Suprapubic skin (tissue), 3 donors: ENCODE results near the gene ANO9.

Source experiments
- EP300 ChIP-seq: sonication (generic); formaldehyde crosslinking; IDR thresholded peaks from one replicate; pipeline ENCODE4 v1.6.1; 2017; ENCODE audit warnings: antibody characterized with exemption
- TF ChIP-seq, protein P1 (sequence below), 2 donors: fragments of 200-600 bp in 1 of 2; fragments of 450-650 bp in 1 of 2; sonication (generic) in 1 of 2; IDR thresholded peaks; one replicate each; pipeline ENCODE4 v1.5.1; 2016 to 2019; ENCODE audit warnings: antibody characterized with exemption in 2 of 2, mild to moderate bottlenecking in 1 of 2, moderate library complexity in 1 of 2

DNA sequence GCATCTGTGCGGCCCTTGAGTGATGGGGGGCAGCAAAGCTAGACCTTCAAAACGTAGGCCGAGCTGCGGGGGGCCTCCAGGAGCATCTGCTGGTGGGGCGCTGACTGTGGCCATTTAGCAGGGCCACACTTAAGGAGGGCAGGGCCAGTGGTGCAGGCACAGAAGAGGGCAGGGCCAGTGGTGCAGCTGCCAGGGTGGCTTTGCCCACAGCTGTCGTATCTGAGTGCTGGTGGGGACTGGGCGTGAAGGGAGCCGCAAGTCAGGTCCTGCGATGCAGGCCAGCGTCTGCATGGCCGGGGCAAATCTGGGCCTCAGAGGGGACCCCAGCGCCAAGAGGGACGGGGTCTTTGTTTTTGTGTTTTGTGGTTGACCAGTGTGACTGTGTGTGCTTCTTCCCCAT lies 37.5 kb upstream of the ANO9 start:
- TF ChIP-seq, protein P1, sequence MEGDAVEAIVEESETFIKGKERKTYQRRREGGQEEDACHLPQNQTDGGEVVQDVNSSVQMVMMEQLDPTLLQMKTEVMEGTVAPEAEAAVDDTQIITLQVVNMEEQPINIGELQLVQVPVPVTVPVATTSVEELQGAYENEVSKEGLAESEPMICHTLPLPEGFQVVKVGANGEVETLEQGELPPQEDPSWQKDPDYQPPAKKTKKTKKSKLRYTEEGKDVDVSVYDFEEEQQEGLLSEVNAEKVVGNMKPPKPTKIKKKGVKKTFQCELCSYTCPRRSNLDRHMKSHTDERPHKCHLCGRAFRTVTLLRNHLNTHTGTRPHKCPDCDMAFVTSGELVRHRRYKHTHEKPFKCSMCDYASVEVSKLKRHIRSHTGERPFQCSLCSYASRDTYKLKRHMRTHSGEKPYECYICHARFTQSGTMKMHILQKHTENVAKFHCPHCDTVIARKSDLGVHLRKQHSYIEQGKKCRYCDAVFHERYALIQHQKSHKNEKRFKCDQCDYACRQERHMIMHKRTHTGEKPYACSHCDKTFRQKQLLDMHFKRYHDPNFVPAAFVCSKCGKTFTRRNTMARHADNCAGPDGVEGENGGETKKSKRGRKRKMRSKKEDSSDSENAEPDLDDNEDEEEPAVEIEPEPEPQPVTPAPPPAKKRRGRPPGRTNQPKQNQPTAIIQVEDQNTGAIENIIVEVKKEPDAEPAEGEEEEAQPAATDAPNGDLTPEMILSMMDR (IDR thresholded peaks at IDR 0.05), result no peak
- TF ChIP-seq EP300, result no peak
